GM18870 (cell line): Measurements from ENCODE around the gene SUN3.

Source experiments
- ATAC-seq: cut with Tn5 transposase; IDR thresholded peaks from one replicate; pipeline ENCODE4 v1.9.1; 2021; ENCODE audit warnings: moderate library complexity; ENCODE audit not compliant: unreplicated experiment

SUN3 gene, protein sequence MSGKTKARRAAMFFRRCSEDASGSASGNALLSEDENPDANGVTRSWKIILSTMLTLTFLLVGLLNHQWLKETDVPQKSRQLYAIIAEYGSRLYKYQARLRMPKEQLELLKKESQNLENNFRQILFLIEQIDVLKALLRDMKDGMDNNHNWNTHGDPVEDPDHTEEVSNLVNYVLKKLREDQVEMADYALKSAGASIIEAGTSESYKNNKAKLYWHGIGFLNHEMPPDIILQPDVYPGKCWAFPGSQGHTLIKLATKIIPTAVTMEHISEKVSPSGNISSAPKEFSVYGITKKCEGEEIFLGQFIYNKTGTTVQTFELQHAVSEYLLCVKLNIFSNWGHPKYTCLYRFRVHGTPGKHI

DNA sequence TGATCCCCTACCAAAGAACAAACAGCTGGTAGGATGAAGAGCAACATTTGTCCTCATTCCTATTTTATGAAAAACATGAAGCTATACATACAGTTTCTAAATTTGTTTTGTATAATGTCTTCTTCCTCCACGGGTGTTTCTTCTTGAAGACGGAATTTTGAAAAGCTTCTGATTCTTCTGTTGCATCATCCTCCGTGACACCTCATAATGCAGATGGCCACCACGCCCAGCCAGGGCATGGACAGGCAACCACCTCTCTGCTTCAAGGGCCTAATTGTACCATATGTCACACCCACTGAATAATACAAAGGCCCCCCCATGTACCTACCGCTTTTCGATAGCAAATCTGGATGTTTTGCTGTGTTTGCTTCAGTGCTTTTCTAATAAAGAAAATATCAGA, at the start of gene SUN3:
Gene SUN3 (minus strand): TSS at position 170 of the 400 bp plus-strand sequence. CDS start 169 bp downstream, at position 1.
- ATAC-seq, result no peak

DNA sequence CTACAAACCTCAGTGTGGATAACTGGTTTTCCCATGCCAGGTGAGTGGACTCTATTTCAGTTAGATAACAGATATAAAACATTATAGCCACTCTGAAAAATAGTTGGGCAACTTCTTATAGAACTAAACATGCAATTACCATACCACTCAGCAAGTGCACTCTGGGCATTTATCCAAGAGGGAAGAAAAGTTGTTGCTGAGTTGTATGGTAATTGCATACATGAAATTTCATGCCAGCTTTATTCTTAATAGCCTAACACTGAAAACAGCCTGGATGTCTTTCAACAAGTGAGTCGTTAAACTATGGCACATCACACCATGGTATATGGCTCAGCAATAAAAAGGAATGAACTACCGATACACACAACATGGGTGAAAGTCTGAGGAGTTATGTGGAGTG, 49.6 kb upstream of the SUN3 start:
- ATAC-seq, result no peak

DNA sequence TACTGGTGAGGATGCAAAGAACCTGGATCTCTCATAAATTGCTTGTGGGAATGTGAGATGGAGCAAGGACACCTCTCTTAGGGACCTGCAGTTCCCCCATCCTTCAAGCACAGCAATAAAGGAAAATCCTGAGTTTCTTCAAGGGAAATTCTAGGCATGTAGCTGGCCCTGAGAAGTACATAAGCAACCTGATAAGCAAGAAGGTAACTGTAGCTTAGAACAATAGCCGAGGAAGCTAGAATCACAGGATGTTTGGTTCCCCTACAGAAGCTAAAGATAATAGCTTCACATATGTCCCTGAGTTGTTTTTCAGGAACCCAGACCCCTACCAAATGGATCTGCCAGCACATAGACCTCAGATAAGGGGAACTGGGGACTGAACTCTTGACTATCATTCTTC, 48.5 kb upstream of the SUN3 start:
- ATAC-seq, result no peak

DNA sequence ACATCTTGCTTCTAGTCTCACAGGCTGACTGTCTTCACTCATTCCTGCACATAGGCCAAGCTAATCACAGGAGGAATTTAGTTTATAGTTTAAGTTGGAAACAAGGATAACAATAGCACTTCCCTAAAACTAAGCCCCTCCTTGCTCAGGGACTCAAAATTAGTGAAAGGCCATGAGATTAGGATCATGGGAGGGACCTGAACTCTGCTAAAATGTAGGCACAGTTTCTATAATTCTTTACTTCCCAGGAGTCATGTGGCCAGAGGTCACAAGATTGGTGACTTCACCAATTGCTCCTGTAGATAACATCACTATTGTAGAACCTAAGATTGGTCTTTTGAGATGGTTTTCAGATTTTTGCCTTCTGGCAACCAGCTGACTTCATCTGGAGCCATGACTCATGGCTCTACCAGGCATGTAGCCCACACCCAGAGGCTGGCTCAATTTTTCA, 45.3 kb upstream of the SUN3 start:
- ATAC-seq, result no peak

DNA sequence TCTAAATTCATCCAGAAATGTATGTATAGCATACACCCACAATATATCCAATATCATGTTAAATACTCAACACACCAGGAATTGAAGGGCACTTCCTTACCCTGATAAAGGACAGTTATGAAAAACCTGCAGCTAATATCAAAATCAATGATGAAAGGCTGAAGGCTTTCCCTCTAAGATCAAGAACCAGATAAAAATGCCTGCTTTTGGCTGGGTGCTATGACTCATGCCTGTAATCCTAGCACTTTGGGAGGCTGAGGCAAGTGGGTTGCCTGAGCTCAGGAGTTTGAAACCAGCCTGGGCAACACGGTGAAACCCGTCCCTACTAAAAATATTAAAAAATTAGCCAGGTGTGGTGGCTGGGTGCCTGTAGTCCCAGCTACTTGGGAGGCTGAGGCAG, 38.6 kb upstream of the SUN3 start:
- no peak for ATAC-seq

DNA sequence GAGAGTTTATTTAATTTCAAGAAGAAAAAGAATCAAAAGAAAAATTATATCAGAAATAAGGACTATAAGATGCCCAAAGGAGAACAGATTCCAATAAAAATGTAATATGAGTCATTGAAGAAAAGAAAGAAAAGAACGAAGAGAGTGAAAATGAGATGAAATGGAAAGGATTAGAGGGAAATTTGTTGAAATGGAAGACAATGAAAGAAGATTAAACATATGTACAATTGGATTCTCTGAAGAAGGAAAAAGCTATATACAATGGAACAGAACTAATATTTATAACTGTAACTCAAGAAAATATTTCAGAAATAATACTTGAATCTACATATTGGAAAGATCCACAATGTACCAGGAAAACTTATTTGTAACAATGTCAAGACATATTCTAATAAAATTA, 35.1 kb upstream of the SUN3 start:
- no peak for ATAC-seq

DNA sequence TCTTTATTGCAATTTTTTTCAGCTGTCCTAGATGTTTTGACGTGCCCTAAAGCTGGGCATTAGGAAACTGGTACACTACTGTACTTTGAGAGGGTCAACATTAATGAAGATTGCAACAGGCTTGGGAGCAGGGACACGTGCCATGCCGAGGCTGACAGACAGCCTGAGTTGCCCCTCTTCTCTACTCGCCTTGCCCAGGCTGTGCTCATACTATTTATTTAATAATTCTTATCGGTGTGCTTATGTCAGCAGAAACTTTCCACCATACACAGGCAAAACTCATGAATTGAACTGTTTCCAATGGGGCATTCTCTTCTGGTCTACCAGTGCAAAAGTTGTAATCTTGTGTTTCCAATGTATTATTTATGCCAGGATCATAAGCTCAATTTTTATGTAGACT, 30.8 kb upstream of the SUN3 start:
- ATAC-seq, result no peak

DNA sequence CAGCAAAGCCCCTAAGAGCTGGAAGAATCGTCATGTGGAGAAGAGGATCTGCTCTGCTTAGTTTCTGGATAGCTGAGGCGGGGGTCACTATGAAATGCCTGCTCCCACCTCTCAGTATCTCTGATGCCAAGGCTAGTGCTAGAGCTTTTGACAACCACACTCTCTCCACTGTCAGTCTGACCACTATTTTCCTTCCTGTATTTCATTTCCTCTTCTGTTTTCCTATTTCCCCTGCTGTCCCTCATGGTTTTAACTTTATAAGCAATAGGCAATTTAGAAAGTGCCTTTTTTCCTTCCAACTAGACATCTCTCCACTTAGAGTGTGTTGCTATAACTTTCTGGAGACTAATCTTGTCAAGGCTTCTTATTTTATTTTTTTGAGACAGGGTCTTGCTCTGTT, 30.1 kb upstream of the SUN3 start:
- ATAC-seq, result no peak

DNA sequence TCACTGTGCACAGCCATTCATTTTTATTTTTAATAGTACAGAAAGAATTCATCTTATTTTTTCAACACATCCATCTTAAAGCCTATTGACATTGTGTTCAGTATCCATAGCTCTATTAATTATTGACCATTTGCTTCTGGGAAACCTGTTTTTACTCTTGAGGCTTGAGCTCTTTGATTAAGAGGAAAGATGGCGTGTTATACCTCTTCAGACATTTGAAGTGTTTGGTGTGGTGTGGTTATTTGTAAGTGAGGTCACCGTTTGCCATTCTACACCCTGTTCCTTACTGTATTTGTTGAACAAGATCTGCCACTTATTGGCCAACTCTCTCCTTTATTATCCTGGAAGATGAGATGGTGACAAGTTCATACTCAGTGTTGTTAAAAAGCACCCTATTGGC, 24.8 kb upstream of the SUN3 start:
- no peak for ATAC-seq

DNA sequence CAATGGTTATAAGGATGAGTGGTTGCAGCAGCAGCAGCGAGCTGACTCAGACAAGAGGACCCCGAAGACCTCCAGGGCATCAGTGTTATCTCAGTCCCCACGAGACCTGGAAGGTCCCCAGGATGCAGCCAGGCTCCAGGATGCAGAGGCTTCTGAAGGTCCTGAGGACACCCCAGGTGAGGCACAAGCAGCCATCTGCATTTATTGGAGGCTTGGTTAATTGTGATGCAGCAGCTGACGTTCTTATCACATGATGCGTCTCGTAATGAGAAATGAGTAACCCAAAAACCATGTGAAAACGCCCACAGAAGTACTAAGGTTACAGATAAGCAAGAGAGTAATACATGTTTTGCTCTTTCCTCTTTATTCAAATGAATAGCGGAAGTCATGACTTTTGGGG, 23.8 kb upstream of the SUN3 start:
- no peak for ATAC-seq

DNA sequence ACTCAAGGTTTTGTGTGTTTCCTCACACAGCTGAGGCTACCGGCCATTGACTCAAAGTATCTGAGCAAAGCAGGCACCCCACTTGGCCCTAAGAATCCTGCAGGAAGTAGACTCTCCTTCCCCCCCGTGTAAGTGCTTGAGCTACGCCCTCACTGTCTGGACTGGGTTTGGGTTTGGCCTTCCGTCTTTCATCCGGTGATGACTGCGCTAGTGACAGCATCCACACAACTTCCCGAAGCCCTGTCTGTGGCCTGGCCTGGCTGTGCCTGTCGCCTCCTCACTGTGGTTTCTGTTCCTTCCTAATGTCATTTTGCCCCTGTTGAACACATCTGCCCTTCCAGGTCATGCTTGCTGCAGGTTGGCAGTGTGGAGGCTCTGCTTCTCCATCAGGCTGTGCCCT, 20.9 kb upstream of the SUN3 start:
- no peak for ATAC-seq

DNA sequence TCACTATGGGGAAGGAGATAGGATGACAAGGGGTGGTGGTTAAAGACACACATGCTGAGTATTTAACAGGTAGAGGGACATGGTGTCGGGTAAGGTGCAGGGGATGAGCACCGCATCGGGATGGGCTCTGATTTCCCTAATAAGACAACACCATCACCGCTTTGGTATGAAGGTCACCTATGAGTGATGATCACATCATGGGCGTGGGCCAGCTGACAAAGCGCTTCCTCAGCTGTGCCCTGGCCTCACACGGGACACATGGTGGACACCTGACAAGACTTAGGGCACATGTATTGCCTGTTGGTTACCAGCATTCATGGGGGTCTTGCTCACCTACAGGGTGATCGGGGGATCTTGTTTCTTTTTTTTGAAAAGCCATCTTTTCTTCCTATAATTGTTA, 19.2 kb upstream of the SUN3 start:
- no peak for ATAC-seq

DNA sequence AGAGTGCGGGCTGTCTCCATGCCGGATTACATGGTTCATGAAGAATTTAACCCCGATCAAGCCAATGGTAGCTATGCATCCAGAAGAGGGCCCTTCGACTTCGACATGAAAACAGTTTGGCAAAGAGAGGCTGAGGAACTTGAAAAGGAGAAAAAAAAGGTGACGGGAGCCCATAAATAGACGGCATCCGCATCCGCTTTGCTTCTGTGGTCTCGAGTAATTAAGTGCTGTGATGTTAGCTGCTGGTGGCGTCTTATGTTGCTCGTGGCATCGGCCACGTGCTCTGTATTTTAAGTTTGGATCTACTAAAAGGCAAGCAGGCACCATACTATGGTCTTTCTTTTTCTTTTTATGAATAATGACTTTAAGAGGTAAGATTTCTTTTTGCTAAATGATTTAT, 17.6 kb upstream of the SUN3 start:
- ATAC-seq, result no peak

DNA sequence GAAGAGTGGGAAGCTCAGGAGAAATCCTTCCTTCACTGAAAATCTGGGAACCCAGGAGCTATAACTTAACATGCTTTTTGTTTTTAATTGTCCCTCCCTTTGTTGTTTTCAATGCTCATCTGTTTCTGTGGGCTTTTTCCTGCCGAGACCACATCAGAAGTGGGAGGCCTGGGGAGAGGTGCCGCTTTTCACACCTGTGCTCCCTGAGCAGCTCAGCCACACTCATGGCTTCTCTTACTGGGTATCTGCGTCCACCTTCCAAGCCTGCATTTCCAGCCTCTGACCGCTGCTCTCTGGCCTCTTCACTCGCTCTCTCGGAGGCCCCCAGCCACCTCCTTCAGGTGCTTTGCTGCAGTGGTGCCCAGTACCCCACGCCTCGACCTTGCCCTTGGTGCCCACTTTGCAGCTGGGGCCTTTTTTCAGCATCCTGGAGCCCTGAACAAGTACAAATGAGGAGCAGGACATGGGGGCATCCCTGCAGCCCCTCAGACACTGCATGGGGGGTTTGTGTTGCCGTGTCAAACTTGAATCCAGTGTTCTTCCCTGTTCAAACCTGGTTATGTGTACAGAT, 16.4 kb upstream of the SUN3 start:
- ATAC-seq, result no peak

DNA sequence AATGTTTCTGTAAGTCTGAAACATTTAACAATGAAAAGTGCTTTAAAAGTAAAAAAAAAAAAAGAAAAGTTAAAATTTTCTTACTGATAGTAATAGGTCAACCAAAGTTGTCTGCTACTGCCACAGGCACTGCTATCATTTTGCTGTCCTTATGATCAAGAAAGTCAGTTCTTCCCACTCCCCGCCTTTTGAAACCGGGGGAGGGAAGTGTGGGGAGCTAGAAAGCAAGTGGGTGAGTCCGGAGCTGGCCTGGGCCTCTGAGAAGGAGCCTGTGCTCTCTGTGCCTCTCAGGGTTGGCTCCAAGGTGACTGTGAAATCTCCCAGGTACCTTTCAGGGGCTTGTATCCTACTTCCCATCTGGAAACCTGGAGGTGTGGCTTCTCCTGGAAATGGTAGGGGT, 13.7 kb upstream of the SUN3 start:
- no peak for ATAC-seq

DNA sequence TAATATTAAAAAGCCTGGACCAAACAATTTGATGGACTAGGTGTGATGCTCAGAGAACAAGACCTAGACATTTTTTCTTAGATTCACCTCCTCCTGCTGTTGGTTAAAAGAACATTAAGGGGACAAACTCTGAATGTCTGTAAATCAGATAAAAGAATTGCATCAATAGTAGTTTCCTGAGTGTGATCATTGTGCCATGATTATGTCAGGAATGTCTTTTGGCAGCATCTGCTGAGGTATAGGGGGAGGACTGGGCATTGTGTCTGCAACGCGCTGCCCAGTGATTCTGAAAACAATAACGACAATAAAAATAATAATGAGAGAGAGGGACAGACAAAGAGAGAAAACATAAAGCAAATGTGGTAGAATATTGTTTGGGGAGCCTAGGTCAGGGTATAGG, 13.3 kb upstream of the SUN3 start:
- ATAC-seq, result no peak

DNA sequence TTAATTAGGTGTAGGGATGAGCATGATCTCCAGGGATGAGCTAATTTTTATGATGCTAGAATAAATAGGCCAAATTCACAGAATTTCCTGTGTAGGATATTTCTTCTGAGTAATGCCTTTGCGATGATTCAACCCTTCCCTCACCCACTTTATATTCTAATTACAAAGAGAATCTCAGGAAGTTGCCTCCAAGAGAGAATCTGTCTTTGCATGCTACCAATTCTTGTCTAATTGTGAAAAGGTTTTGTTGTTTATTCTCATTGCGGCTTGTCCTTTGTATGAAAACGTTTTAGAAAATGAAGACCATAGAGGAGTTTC, 12.7 kb upstream of the SUN3 start:
- no peak for ATAC-seq

DNA sequence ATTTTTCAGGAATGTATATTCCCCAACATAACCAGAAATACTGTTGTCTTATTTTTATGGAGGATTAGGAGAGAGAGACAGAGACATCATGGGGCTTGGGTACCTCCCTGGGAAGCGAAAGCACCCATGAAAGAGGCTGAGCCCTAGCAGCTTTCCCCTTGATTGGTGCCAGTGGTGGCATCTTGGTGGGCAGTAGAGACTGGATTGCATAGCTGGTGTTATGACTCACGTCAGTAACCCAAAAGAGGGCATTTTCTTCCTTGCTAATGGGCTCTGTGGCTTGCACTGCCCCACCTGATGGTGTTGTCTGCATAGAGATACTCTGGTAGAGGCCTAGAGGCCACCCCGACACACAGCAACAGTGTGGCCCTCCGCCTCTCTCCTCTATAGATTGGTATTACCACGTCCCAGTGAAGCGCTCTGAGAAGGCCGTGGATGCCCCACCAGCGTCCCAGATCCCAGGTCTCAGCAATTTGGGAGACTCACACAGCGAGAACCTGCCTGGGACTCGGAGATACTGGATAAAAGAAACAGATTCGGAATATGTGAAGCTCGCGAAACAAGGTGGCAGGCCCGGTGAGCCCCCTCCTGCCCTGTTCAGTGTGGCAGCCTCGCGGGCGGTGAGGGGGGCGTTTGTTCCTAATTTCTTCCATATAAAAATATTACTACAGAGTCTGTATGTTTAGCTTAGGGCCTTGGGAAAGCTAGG, 12.2 kb upstream of the SUN3 start:
- no peak for ATAC-seq

DNA sequence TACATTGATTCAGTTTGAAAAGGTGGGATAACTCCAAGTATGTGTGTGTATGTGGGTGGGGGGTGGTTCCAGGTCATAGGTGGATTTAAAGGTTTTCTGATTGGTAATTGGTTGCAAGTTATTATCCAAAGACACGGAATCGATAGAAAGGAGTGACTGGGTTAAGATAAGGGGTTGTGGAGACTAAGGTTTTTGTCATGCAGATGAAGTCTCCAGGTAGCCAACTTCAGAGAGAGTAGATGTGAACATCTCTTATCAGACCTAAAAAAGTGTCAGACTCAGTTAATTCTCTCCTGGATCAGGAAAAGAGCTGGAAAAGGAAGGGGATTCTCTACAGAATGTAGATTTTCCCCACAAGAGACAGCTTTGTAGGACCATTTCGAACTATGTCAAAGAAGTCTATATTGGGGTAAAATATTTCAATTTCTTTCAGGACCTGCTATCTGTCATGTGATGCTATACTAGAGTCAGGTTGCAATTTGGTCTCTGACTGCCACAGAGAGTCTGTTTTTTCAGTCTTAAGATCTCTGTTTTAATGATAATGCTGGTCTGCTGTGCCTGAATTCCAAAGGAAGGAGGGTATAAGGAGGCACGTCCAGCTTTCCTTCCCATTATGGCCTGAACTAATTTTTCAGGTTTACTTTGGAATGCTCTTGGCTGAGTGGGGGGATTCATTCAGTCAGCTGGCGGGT, 10.1 kb upstream of the SUN3 start:
- no peak for ATAC-seq

DNA sequence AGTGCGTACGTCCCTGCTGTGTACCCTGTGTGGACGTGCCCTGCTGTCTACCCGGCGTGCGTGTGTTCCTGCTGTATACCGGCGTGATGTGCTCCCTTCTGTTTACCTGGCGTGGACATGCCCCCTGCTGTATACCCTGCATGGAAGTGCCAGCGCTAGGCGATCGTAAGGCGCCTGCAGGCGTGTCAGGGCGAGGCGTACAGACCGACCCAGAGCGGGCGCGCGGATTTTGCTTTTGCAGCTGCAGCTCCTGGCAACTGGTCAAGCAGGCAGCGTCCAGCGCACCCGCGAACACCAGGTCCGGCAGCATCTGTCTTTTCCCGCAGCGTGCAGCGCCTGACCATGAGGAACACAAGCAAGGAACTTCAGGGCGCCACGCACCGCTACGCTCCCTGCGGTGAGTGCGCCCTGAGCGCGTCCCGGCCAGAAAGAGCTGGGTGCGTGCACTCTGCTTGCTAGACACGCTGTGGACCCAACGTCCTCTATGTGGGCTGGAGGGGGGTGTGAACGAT, 7.1 kb upstream of the SUN3 start:
- no peak for ATAC-seq

DNA sequence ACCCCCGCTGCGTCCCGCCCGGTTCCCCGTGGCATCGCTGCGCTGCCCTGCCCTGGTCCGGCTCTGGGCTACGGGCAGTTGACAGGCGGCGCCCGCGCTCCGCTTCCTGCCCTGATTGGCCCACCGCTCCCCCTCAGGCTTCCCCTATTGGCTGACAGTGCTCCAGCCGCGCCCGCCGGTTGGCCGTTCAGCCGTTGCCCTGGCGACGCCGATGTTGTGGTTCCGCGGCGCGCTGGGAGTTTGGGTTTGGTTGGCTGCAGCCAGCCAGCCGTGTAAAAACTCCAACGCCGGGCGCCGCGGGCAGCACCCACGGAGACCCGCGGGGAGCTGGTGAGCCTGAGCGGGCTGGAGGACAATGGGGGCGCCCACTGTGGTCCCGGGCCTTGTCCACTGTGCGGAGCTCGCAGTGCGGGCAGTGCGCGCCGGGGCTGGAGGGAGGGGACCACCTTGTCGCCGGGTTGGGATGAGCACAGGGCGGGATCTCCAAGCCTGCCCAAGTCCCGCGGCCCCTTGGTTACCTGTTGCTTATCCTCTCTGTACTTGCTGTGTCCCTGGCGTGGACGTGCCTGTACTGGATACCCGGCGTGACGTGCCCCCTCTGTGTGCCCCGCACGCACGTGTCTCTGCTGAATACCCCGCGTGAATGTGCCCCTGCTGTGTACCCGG, 6.5 kb upstream of the SUN3 start, which contains the start of gene C7orf57:
Gene C7orf57 (plus strand): TSS at position 243 of the 666 bp plus-strand sequence. CDS start 766 bp downstream, outside the sequence.
- ATAC-seq, result peak; percentile 86
